DND-41 (cell line): ENCODE data around the gene BMPER.

Experiments used
- CTCF ChIP-seq: IDR thresholded peaks from 2 replicates; pipeline ENCODE4 v1.5.1; 2012; ENCODE audit warnings: borderline replicate concordance, low read length, moderate library complexity, mild to moderate bottlenecking; ENCODE audit not compliant: poor library complexity, severe bottlenecking; ENCODE audit errors: extremely low read depth
- EZH2 ChIP-seq: IDR thresholded peaks from 3 replicates; pipeline ENCODE4 v1.6.1; 2012; ENCODE audit warnings: borderline replicate concordance, low read depth, mild to moderate bottlenecking, moderate library complexity, low read length, inconsistent platforms; ENCODE audit not compliant: severe bottlenecking

GRCh38 chr7:33881316-33881715 is 24.0 kb upstream of the BMPER start:
- TF ChIP-seq CTCF (no peak), EZH2 (no peak)
